ENCODE data around the gene SYNE1. TPM values are rescaled to one million over a fixed set of nuclear protein-coding genes. Genes with fewer than 3 reads are reported as not detected.

The SYNE1 gene
- total and polyA plus RNA-seq, 11 donors, result 25.0 to 178 (median 112) TPM

GRCh38 chr6:152189736-152190135 is 447.4 kb downstream of the SYNE1 start:
- ATAC-seq (no peak), DNase-seq (no peak)
- intact Hi-C loops (cut with DNase I), result no loop called here
- no peak overlapping the region for H3K4me3 ChIP-seq
- no peak for TF ChIP-seq CTCF (IDR thresholded peaks at IDR 0.05)
- no peak for TF ChIP-seq POLR2A (IDR thresholded peaks at IDR 0.05)
- H3K27ac ChIP-seq, result no peak overlapping the region
- H3K9me3 ChIP-seq, result peaks cover 0 to 4% (median 0%) of the 10 kb centered on the region in 12 donors
- no peaks in the 10 kb centered on the region for H3K27me3 ChIP-seq
- 83 to 92% (median 86%) methylated on average over 2 of the region's 2 CpGs for WGBS, 4 donors
- H3K36me3 ChIP-seq, result peaks cover 0 to 94% (median 49%) of the 10 kb centered on the region in 9 donors
- H3K4me1 ChIP-seq, result peaks cover 0 to 7% (median 0%) of the 10 kb centered on the region in 12 donors

- H3K4me1 ChIP-seq, result peaks cover 0 to 10% (median 0%) of the 10 kb centered on the region in 12 donors
- no peak overlapping the region for H3K27ac ChIP-seq
- 94 to 97% (median 95%) methylated on average over 3 of the region's 3 CpGs for WGBS, 4 donors
- H3K36me3 ChIP-seq, result peaks cover 0 to 87% (median 49%) of the 10 kb centered on the region in 9 donors
- DNase-seq (no peak), ATAC-seq (no peak)
- peaks cover 0 to 4% (median 0%) of the 10 kb centered on the region in 12 donors for H3K9me3 ChIP-seq
- no peaks in the 10 kb centered on the region for H3K27me3 ChIP-seq
- intact Hi-C loops (cut with DNase I), result no loop called here
- H3K4me3 ChIP-seq, result no peak overlapping the region
- TF ChIP-seq POLR2A (IDR thresholded peaks at IDR 0.05) (no peak), CTCF (IDR thresholded peaks at IDR 0.05) (no peak)
Observed at GRCh38 chr6:152188011-152188410, 449.2 kb downstream of the SYNE1 start.

GRCh38 chr6:152186840-152187239 is 450.3 kb downstream of the SYNE1 start:
- no peak for ATAC-seq

More at GRCh38 chr6:152186840-152187239, 450.3 kb downstream of the SYNE1 start:
- Histone ChIP-seq H3K27ac (peak overlapping the region in 1 of 12 donors; percentile 83), H3K9me3 (peaks cover 0 to 1% (median 0%) of the 10 kb centered on the region in 12 donors), H3K4me3 (no peak overlapping the region), H3K27me3 (no peaks in the 10 kb centered on the region), H3K36me3 (peaks cover 0 to 77% (median 47%) of the 10 kb centered on the region in 9 donors), H3K4me1 (peaks cover 0 to 10% (median 0%) of the 10 kb centered on the region in 12 donors)
- DNase-seq, result no peak
- intact Hi-C loops (cut with DNase I), result no loop called here
- 92 to 98% (median 96%) methylated on average over 3 of the region's 3 CpGs for WGBS, 4 donors
- TF ChIP-seq CTCF (IDR thresholded peaks at IDR 0.05) (no peak), POLR2A (IDR thresholded peaks at IDR 0.05) (no peak)

Data from heart left ventricle (tissue), 16 donors.